SU-DHL-6 (cell line): ENCODE measurements around the gene FN3KRP.

Experiments
- H2AFZ ChIP-seq: fragments of 200-600 bp; sonication (generic); 2 replicates; pipeline ENCODE4 v1.6.1; 2014; ENCODE audit warnings: low read depth, mild to moderate bottlenecking, moderate library complexity, mixed read lengths, antibody characterized with exemption, low read length; ENCODE audit not compliant: severe bottlenecking
- H3F3A ChIP-seq: fragments of 200-600 bp; shearing (Covaris generic); 2 replicates; pipeline ENCODE4 v1.6.0; 2016; ENCODE audit warnings: antibody characterized with exemption, mild to moderate bottlenecking; ENCODE audit not compliant: insufficient read depth
- H3K27ac ChIP-seq: fragments of 200-600 bp; sonication (generic); 2 replicates; pipeline ENCODE4 v1.5.1; 2016; ENCODE audit warnings: low read depth, mild to moderate bottlenecking, low read length, moderate library complexity, mixed read lengths
- H3K27me3 ChIP-seq: fragments of 200-600 bp; sonication (generic), shearing (Covaris generic); 2 replicates; pipeline ENCODE4 v1.6.0; 2014; ENCODE audit warnings: mild to moderate bottlenecking, low read length
- H3K36me3 ChIP-seq: fragments of 200-600 bp; sonication (generic); 2 replicates; pipeline ENCODE4 v1.6.1; 2014; ENCODE audit warnings: mild to moderate bottlenecking, low read length, mixed read lengths
- H3K4me2 ChIP-seq: fragments of 300-600, 200-600 bp; shearing (Covaris generic), sonication (generic); 2 replicates; pipeline ENCODE4 v1.6.0; 2014; ENCODE audit warnings: low read length, low read depth, mild to moderate bottlenecking; ENCODE audit not compliant: poor library complexity, severe bottlenecking
- H3K4me3 ChIP-seq: fragments of 200-600 bp; sonication (generic); 2 replicates; pipeline ENCODE4 v1.5.1; 2014; ENCODE audit warnings: antibody characterized with exemption, low read length, mild to moderate bottlenecking, mixed read lengths; ENCODE audit not compliant: insufficient read depth, poor library complexity, severe bottlenecking
- H3K79me2 ChIP-seq: fragments of 200-600 bp; sonication (generic); 2 replicates; pipeline ENCODE4 v1.6.1; 2014; ENCODE audit warnings: mild to moderate bottlenecking, low read length, moderate library complexity; ENCODE audit not compliant: insufficient read depth
- H3K9ac ChIP-seq: fragments of 200-600 bp; sonication (generic); 2 replicates; pipeline ENCODE4 v1.7.0; 2014; ENCODE audit warnings: mild to moderate bottlenecking, low read length
- H3K9me2 ChIP-seq: fragments of 200-600 bp; sonication (generic); replicated peaks from 2 replicates; pipeline ENCODE4 v1.6.1; 2014; ENCODE audit warnings: low read length; ENCODE audit not compliant: insufficient read depth
- H3K9me3 ChIP-seq: fragments of 200-600 bp; sonication (generic); 2 replicates; pipeline ENCODE4 v1.6.1; 2014; ENCODE audit warnings: low read length, mixed read lengths; ENCODE audit not compliant: insufficient read depth
- H4K20me1 ChIP-seq: fragments of 200-600 bp; sonication (generic); 2 replicates; pipeline ENCODE4 v1.6.1; 2014; ENCODE audit warnings: low read depth, mild to moderate bottlenecking, antibody characterized with exemption, low read length, moderate library complexity, mixed read lengths
- EZH2phosphoT487 ChIP-seq: fragments of 200-600 bp; sonication (generic), shearing (Covaris generic); conservative IDR thresholded peaks from 2 replicates; pipeline ENCODE4 v1.6.1; 2018; ENCODE audit warnings: mild to moderate bottlenecking, antibody characterized with exemption, low read length, moderate library complexity, mixed read lengths
- TF ChIP-seq, protein P1 (sequence below): fragments of 200-600 bp; sonication (generic); IDR thresholded peaks from one replicate; pipeline ENCODE4 v1.5.1; 2017; ENCODE audit warnings: antibody characterized with exemption, mild to moderate bottlenecking, low read length, moderate library complexity; ENCODE audit not compliant: insufficient read depth, poor library complexity, severe bottlenecking

Gene FN3KRP

DNA sequence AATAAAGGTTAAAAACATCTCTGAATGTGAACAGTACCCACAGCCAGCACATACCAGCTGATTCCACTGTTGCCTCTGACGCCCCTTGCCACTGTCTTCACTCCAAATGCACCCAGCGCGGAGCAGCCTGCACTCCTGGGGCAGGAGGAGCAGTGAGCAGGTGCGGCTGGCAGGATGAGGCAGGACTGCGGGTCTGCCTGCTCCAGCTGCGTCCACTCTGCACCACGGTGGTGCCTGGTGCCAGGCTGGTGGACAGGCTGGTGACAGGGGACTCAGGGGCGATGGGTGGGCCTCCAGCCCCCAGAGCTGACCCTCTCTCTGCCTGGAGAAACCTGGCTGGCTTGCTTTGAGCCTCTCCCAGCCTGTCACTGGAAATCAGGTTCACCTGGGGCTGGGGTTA, 27.4 kb upstream of the FN3KRP start:
- Histone ChIP-seq H3K36me3 (no peaks in the 10 kb centered on the region), H3K4me3 (no peak overlapping the region), H3K27ac (no peak overlapping the region), H3F3A (no peaks in the 10 kb centered on the region), H3K27me3 (no peaks in the 10 kb centered on the region), H3K9me2 (no peaks in the 10 kb centered on the region), H3K9me3 (peaks cover 2% of the 10 kb centered on the region), H3K4me2 (no peak overlapping the region), H4K20me1 (no peaks in the 10 kb centered on the region), H3K79me2 (no peaks in the 10 kb centered on the region), H2AFZ (no peak overlapping the region), H3K9ac (no peak overlapping the region)
- no peak for TF ChIP-seq EZH2phosphoT487
- TF ChIP-seq, protein P1, sequence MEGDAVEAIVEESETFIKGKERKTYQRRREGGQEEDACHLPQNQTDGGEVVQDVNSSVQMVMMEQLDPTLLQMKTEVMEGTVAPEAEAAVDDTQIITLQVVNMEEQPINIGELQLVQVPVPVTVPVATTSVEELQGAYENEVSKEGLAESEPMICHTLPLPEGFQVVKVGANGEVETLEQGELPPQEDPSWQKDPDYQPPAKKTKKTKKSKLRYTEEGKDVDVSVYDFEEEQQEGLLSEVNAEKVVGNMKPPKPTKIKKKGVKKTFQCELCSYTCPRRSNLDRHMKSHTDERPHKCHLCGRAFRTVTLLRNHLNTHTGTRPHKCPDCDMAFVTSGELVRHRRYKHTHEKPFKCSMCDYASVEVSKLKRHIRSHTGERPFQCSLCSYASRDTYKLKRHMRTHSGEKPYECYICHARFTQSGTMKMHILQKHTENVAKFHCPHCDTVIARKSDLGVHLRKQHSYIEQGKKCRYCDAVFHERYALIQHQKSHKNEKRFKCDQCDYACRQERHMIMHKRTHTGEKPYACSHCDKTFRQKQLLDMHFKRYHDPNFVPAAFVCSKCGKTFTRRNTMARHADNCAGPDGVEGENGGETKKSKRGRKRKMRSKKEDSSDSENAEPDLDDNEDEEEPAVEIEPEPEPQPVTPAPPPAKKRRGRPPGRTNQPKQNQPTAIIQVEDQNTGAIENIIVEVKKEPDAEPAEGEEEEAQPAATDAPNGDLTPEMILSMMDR = no peak

DNA sequence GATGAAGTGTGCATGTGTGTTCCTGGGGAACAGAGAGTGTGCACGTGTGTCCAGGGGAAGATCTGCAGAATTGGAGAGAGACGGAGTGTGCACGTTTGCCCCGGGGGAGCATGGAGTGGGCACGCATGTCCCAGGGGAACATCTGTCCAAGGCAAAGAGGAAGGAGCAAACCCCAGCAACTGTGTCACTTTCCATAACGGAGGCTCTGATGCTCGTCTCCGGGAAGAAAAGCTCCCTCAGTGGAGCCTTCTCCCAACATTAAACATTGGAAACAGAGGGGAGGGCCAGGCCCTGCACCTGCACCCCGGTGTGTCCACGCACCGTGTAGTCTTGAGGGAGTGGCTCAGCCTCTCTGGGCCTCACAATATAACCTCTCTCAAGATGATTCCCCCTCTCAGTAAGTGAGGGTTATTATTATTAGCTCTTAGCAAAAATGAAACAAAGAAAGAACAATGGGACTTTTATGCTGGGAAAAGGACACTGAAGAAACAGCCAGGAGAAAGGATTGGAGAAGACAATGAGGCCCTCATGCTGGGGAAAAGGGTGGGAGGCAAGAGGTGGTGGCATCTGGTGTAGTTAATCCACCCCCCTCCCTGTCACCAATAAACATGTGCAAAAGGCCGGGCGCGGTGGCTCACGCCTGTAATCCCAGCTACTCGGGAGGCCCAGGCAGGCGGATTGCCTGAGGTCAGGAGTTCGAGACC, 25.6 kb upstream of the FN3KRP start:
- H3K9ac ChIP-seq = no peak overlapping the region
- TF ChIP-seq EZH2phosphoT487 = no peak
- TF ChIP-seq, protein P1 = no peak
- no peak overlapping the region for H3K27ac ChIP-seq
- no peaks in the 10 kb centered on the region for H3K36me3 ChIP-seq
- no peak overlapping the region for H3K4me2 ChIP-seq
- H3K9me3 ChIP-seq = peaks cover 11% of the 10 kb centered on the region
- H3F3A ChIP-seq = no peaks in the 10 kb centered on the region
- H3K79me2 ChIP-seq = no peaks in the 10 kb centered on the region
- no peak overlapping the region for H3K4me3 ChIP-seq
- no peaks in the 10 kb centered on the region for H4K20me1 ChIP-seq
- no peaks in the 10 kb centered on the region for H3K9me2 ChIP-seq
- H3K27me3 ChIP-seq = no peaks in the 10 kb centered on the region
- H2AFZ ChIP-seq = no peak overlapping the region

DNA sequence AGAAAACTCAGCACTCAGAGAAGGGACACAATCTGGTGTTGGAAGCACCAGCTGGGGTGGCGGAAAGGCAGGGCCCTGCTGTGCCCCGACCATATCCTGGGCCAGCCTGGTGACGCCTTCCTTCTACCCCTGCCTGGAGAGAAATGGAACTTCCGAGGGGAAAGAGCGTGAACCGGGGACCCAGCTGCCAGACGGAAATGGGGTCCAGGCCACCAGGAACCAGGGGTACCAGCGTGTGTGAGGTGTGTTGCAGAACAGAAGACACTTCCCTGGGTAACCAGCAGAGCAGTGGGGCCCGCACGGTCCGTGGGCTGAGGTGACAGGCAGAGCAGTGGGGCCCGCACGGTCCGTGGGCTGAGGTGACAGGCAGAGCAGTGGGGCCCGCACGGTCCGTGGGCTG, 24.8 kb upstream of the FN3KRP start:
- Histone ChIP-seq H3K79me2 (no peaks in the 10 kb centered on the region), H3K36me3 (no peaks in the 10 kb centered on the region), H3F3A (no peaks in the 10 kb centered on the region), H3K9me2 (no peaks in the 10 kb centered on the region), H2AFZ (no peak overlapping the region), H3K9ac (no peak overlapping the region), H3K27ac (no peak overlapping the region), H3K27me3 (no peaks in the 10 kb centered on the region), H3K9me3 (peaks cover 11% of the 10 kb centered on the region), H3K4me2 (no peak overlapping the region), H3K4me3 (no peak overlapping the region), H4K20me1 (no peaks in the 10 kb centered on the region)
- no peak for TF ChIP-seq EZH2phosphoT487
- TF ChIP-seq, protein P1 = no peak
